Measurements from ENCODE around the gene RPL36AL. TPM values are rescaled to one million over a fixed set of nuclear protein-coding genes. Genes with fewer than 3 reads are reported as not detected.

The RPL36AL gene
- total RNA-seq, 1 experiment from 2014 or later: 161 TPM

DNA sequence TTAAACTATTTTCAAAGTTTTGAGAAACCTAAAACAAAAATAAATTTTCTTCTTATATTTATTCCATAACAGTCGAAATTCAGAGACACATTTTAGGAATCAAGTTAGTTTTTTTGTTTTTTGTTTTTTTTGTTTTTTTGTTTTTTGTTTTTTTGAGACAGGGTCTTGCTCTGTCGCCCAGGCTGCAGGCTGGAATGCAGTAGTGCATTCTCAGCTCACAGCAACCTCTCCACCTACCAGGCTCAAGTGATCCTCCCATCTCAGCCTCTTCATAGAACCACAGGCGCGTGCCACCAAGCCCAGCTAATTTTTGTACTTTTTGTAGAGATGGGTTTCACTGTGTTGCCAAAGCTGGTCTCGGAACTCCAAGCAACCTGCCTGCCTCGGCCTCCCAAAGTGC lies 33.1 kb upstream of the RPL36AL start:
- Mint-ChIP-seq H3K4me3 (ENCODE audit: low read depth, unreplicated experiment) (no peak overlapping the region), H3K27me3 (ENCODE audit: unreplicated experiment) (no peaks in the 10 kb centered on the region), H3K4me1 (ENCODE audit: low read depth, unreplicated experiment) (no peaks in the 10 kb centered on the region), H3K9me3 (ENCODE audit: low read depth, unreplicated experiment) (no peaks in the 10 kb centered on the region), H3K36me3 (ENCODE audit: insufficient read depth, unreplicated experiment) (peaks cover 5% of the 10 kb centered on the region), H3K27ac (ENCODE audit: unreplicated experiment) (no peak overlapping the region)
- CTCF ChIA-PET: no interaction called here
- TF ChIP-seq, protein P1, sequence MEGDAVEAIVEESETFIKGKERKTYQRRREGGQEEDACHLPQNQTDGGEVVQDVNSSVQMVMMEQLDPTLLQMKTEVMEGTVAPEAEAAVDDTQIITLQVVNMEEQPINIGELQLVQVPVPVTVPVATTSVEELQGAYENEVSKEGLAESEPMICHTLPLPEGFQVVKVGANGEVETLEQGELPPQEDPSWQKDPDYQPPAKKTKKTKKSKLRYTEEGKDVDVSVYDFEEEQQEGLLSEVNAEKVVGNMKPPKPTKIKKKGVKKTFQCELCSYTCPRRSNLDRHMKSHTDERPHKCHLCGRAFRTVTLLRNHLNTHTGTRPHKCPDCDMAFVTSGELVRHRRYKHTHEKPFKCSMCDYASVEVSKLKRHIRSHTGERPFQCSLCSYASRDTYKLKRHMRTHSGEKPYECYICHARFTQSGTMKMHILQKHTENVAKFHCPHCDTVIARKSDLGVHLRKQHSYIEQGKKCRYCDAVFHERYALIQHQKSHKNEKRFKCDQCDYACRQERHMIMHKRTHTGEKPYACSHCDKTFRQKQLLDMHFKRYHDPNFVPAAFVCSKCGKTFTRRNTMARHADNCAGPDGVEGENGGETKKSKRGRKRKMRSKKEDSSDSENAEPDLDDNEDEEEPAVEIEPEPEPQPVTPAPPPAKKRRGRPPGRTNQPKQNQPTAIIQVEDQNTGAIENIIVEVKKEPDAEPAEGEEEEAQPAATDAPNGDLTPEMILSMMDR (IDR thresholded peaks at IDR 0.05; ENCODE audit: unreplicated experiment): no peak
- BruUV-seq (replicated peaks): no TSS peak
- intact Hi-C loops (cut with micrococcal nuclease; ENCODE audit: unreplicated experiment): no loop called here
- no peak for DNase-seq

- DNase-seq: no peak
- no TSS peak for BruUV-seq (replicated peaks)
- no peaks in the 10 kb centered on the region for H3K27me3 Mint-ChIP-seq (ENCODE audit: unreplicated experiment)
- intact Hi-C loops (cut with micrococcal nuclease; ENCODE audit: unreplicated experiment): no loop called here
- no peaks in the 10 kb centered on the region for H3K9me3 Mint-ChIP-seq (ENCODE audit: low read depth, unreplicated experiment)
- peak overlapping the region; percentile 43 for H3K27ac Mint-ChIP-seq (ENCODE audit: unreplicated experiment)
- TF ChIP-seq, protein P1 (IDR thresholded peaks at IDR 0.05; ENCODE audit: unreplicated experiment): no peak
- peaks cover 42% of the 10 kb centered on the region for H3K36me3 Mint-ChIP-seq (ENCODE audit: insufficient read depth, unreplicated experiment)
- H3K4me3 Mint-ChIP-seq (ENCODE audit: low read depth, unreplicated experiment): no peak overlapping the region
- CTCF ChIA-PET: no interaction called here
- peaks cover 23% of the 10 kb centered on the region for H3K4me1 Mint-ChIP-seq (ENCODE audit: low read depth, unreplicated experiment)
Measured at GRCh38 chr14:49642163-49642562, 21.7 kb upstream of the RPL36AL start.

GRCh38 chr14:49641697-49642129 lies 21.3 kb upstream of the RPL36AL start:
- DNase-seq: no peak
- no TSS peak for BruUV-seq (replicated peaks)
- peaks cover 44% of the 10 kb centered on the region for H3K36me3 Mint-ChIP-seq (ENCODE audit: insufficient read depth, unreplicated experiment)
- intact Hi-C loops (cut with micrococcal nuclease; ENCODE audit: unreplicated experiment): no loop called here
- H3K9me3 Mint-ChIP-seq (ENCODE audit: low read depth, unreplicated experiment): no peaks in the 10 kb centered on the region
- no peak overlapping the region for H3K4me3 Mint-ChIP-seq (ENCODE audit: low read depth, unreplicated experiment)
- CTCF ChIA-PET: no interaction called here
- no peaks in the 10 kb centered on the region for H3K27me3 Mint-ChIP-seq (ENCODE audit: unreplicated experiment)
- peak overlapping the region; percentile 43 for H3K27ac Mint-ChIP-seq (ENCODE audit: unreplicated experiment)
- H3K4me1 Mint-ChIP-seq (ENCODE audit: low read depth, unreplicated experiment): peaks cover 27% of the 10 kb centered on the region
- TF ChIP-seq, protein P1 (IDR thresholded peaks at IDR 0.05; ENCODE audit: unreplicated experiment): no peak

- H3K36me3 Mint-ChIP-seq (ENCODE audit: insufficient read depth, unreplicated experiment): peaks cover 51% of the 10 kb centered on the region
- H3K9me3 Mint-ChIP-seq (ENCODE audit: low read depth, unreplicated experiment): no peaks in the 10 kb centered on the region
- CTCF ChIA-PET: no interaction called here
- intact Hi-C loops (cut with micrococcal nuclease; ENCODE audit: unreplicated experiment): no loop called here
- H3K27me3 Mint-ChIP-seq (ENCODE audit: unreplicated experiment): no peaks in the 10 kb centered on the region
- no peak overlapping the region for H3K27ac Mint-ChIP-seq (ENCODE audit: unreplicated experiment)
- H3K4me1 Mint-ChIP-seq (ENCODE audit: low read depth, unreplicated experiment): peaks cover 32% of the 10 kb centered on the region
- no peak overlapping the region for H3K4me3 Mint-ChIP-seq (ENCODE audit: low read depth, unreplicated experiment)
- no TSS peak for BruUV-seq (replicated peaks)
- DNase-seq: no peak
- TF ChIP-seq, protein P1 (IDR thresholded peaks at IDR 0.05; ENCODE audit: unreplicated experiment): no peak
Measured at GRCh38 chr14:49640540-49641417, 20.4 kb upstream of the RPL36AL start.
